DND-41 (cell line): ENCODE results near the gene HTT.

ENCODE experiments used
- ATAC-seq: fragments of 200-7000 bp; cut with Tn5 transposase; 3 replicates; pipeline ENCODE4 v1.9.1; 2021; ENCODE audit warnings: low read depth; ENCODE audit not compliant: insufficient read depth
- DNase-seq: peaks from one replicate; pipeline ENCODE4 v3.0.0-alpha.2; 2020
- H2AFZ ChIP-seq: 2 replicates; pipeline ENCODE4 v1.6.0; 2012; ENCODE audit warnings: low read depth, low read length
- H3K27ac ChIP-seq: 2 replicates; pipeline ENCODE4 v1.5.1; 2012; ENCODE audit warnings: low read length, inconsistent platforms
- H3K27me3 ChIP-seq: fragments of 200-600 bp; sonication (generic); 2 replicates; pipeline ENCODE4 v1.6.0; 2012; ENCODE audit warnings: low read length, mild to moderate bottlenecking, inconsistent platforms; ENCODE audit not compliant: insufficient read depth, poor library complexity
- H3K36me3 ChIP-seq: 2 replicates; pipeline ENCODE4 v1.5.1; 2012; ENCODE audit warnings: low read length, inconsistent platforms; ENCODE audit not compliant: insufficient read depth
- H3K4me1 ChIP-seq: 2 replicates; pipeline ENCODE4 v1.5.1; 2012; ENCODE audit warnings: mild to moderate bottlenecking, low read length; ENCODE audit not compliant: insufficient read depth
- H3K4me2 ChIP-seq: 2 replicates; pipeline ENCODE4 v1.6.0; 2012; ENCODE audit warnings: mild to moderate bottlenecking, moderate library complexity, low read length, inconsistent platforms; ENCODE audit not compliant: insufficient read depth
- H3K4me3 ChIP-seq, 2 experiments: fragments of 200-600 bp in 1 of 2; shearing (Covaris generic) in 1 of 2; 2 replicates each; pipeline ENCODE4 v1.5.1; 2012 to 2016; ENCODE audit warnings: inconsistent platforms in 2 of 2, low read length in 2 of 2, mild to moderate bottlenecking in 2 of 2, low read depth in 1 of 2, moderate library complexity in 1 of 2
- H3K79me2 ChIP-seq: 2 replicates; pipeline ENCODE4 v1.6.0; 2012; ENCODE audit warnings: low read length, inconsistent platforms; ENCODE audit not compliant: insufficient read depth
- H3K9ac ChIP-seq: 2 replicates; pipeline ENCODE4 v1.6.0; 2012; ENCODE audit warnings: low read depth, mild to moderate bottlenecking, inconsistent platforms, low read length, moderate library complexity
- H3K9me3 ChIP-seq: 2 replicates; pipeline ENCODE4 v1.5.1; 2012; ENCODE audit warnings: low read length, moderate library complexity, mild to moderate bottlenecking, inconsistent platforms; ENCODE audit not compliant: insufficient read depth, severe bottlenecking
- H4K20me1 ChIP-seq: 2 replicates; pipeline ENCODE4 v1.6.0; 2012; ENCODE audit warnings: low read length; ENCODE audit not compliant: insufficient read depth
- EZH2 ChIP-seq: IDR thresholded peaks from 3 replicates; pipeline ENCODE4 v1.6.1; 2012; ENCODE audit warnings: borderline replicate concordance, low read depth, mild to moderate bottlenecking, moderate library complexity, low read length, inconsistent platforms; ENCODE audit not compliant: severe bottlenecking
- TF ChIP-seq, protein P1 (sequence below): IDR thresholded peaks from 2 replicates; pipeline ENCODE4 v1.5.1; 2012; ENCODE audit warnings: borderline replicate concordance, low read length, moderate library complexity, mild to moderate bottlenecking; ENCODE audit not compliant: poor library complexity, severe bottlenecking; ENCODE audit errors: extremely low read depth

HTT gene

GRCh38 chr4:3248811-3249661 is 174.6 kb downstream of the HTT start, which contains the start of gene MSANTD1:
Gene MSANTD1 (plus strand): TSS chr4:3249159. CDS start chr4:3249223, 64 bp downstream.
- TF ChIP-seq, protein P1, sequence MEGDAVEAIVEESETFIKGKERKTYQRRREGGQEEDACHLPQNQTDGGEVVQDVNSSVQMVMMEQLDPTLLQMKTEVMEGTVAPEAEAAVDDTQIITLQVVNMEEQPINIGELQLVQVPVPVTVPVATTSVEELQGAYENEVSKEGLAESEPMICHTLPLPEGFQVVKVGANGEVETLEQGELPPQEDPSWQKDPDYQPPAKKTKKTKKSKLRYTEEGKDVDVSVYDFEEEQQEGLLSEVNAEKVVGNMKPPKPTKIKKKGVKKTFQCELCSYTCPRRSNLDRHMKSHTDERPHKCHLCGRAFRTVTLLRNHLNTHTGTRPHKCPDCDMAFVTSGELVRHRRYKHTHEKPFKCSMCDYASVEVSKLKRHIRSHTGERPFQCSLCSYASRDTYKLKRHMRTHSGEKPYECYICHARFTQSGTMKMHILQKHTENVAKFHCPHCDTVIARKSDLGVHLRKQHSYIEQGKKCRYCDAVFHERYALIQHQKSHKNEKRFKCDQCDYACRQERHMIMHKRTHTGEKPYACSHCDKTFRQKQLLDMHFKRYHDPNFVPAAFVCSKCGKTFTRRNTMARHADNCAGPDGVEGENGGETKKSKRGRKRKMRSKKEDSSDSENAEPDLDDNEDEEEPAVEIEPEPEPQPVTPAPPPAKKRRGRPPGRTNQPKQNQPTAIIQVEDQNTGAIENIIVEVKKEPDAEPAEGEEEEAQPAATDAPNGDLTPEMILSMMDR = no peak
- TF ChIP-seq EZH2 = no peak
- Histone ChIP-seq H3K9me3 (no peaks in the 10 kb centered on the region), H3K27ac (no peak within 1 kb of the TSS), H3K79me2 (no peaks in the 10 kb centered on the region), H3K36me3 (no peaks in the 10 kb centered on the region), H3K9ac (no peak within 1 kb of the TSS), H3K4me1 (no peaks in the 10 kb centered on the region), H4K20me1 (peaks cover 7% of the 10 kb centered on the region), H3K4me3 (no peak within 1 kb of the TSS), H3K27me3 (no peaks in the 10 kb centered on the region), H3K4me2 (no peak within 1 kb of the TSS), H2AFZ (no peak within 1 kb of the TSS)
- ATAC-seq (no peak), DNase-seq (no peak)

DNA sequence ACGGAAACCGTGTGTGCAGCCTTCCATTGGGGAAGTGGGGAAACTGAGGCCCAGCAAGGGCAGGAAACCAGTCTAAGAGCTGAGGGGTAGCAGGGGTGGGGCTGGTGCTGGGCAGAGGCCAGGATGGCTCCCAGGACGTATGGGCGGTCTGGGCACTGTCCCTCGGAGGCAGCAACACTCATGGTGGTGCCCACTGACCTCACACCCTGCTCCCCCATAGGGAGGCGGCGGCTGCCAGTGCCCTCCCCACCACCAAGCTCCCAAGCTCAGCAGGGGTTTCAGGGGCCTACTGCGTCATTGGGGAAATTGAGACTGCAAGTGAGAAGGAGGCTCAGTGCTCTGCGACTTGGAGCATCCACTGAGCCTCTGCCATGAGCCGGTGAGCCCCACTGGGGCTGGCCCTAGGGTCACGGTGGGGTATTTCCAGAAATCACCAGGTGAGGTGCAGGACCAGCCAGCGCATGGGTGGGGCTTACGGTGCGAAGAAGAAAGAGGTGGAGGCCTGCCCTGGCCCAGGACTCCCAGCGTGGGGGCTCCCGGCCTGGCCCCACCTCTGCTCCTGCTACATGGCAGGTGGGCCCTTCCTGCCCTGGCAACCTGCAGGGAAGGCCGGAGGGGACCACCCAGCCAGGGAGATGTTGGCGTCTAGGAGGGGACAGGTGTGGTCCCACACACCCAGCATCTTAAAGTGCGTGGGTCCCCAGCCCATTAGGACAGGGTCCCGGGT is 175.4 kb downstream of the HTT start:
- TF ChIP-seq EZH2 = no peak
- TF ChIP-seq, protein P1 = no peak
- H3K36me3 ChIP-seq = no peaks in the 10 kb centered on the region
- no peak overlapping the region for H2AFZ ChIP-seq
- H3K27ac ChIP-seq = no peak overlapping the region
- DNase-seq (no peak), ATAC-seq (no peak)
- no peaks in the 10 kb centered on the region for H3K79me2 ChIP-seq
- H3K9ac ChIP-seq = no peak overlapping the region
- no peaks in the 10 kb centered on the region for H3K9me3 ChIP-seq
- H3K4me1 ChIP-seq = no peaks in the 10 kb centered on the region
- no peak overlapping the region for H3K4me3 ChIP-seq
- H3K27me3 ChIP-seq = no peaks in the 10 kb centered on the region
- H4K20me1 ChIP-seq = peaks cover 6% of the 10 kb centered on the region; the same call in 1 of the 2 replicates
- H3K4me2 ChIP-seq = no peak overlapping the region

- Histone ChIP-seq H4K20me1 (peaks cover 6% of the 10 kb centered on the region; the same call in 1 of the 2 replicates), H3K4me1 (no peaks in the 10 kb centered on the region), H3K36me3 (no peaks in the 10 kb centered on the region), H3K9me3 (no peaks in the 10 kb centered on the region), H3K27ac (no peak overlapping the region), H3K27me3 (no peaks in the 10 kb centered on the region), H2AFZ (no peak overlapping the region), H3K4me2 (no peak overlapping the region), H3K79me2 (no peaks in the 10 kb centered on the region), H3K4me3 (no peak overlapping the region), H3K9ac (no peak overlapping the region)
- ATAC-seq (no peak), DNase-seq (no peak)
- TF ChIP-seq EZH2 = no peak
- TF ChIP-seq, protein P1 = no peak
These were observed 176.0 kb downstream of the HTT start for GRCh38 chr4:3250438-3250955.
